ENCODE results near the gene DNAH17. TPM values are rescaled to one million over a fixed set of nuclear protein-coding genes. Genes with fewer than 3 reads are reported as not detected.

Gene DNAH17
- total RNA-seq, 2 donors from 2014 or later = 0.04 TPM; not detected in 1

- no peaks in the 10 kb centered on the region for H3K9me3 ChIP-seq
- H3K36me3 ChIP-seq = no peaks in the 10 kb centered on the region
- H3K4me3 ChIP-seq = no peak overlapping the region
- TF ChIP-seq CTCF (IDR thresholded peaks at IDR 0.05) = no peak
- H3K27ac ChIP-seq = no peak overlapping the region
- peaks cover 0 to 12% of the 10 kb centered on the region in 2 donors for H3K4me1 ChIP-seq
- H3K27me3 ChIP-seq = no peaks in the 10 kb centered on the region
- no peak for DNase-seq (ENCODE audit: low spot score)
Observed at GRCh38 chr17:78488867-78489634, 88.1 kb downstream of the DNAH17 start.

GRCh38 chr17:78488156-78488555 is 89.0 kb downstream of the DNAH17 start:
- Histone ChIP-seq H3K36me3 (no peaks in the 10 kb centered on the region), H3K27ac (no peak overlapping the region), H3K4me1 (peaks cover 0 to 12% of the 10 kb centered on the region in 2 donors), H3K27me3 (no peaks in the 10 kb centered on the region), H3K4me3 (no peak overlapping the region), H3K9me3 (no peaks in the 10 kb centered on the region)
- TF ChIP-seq CTCF (IDR thresholded peaks at IDR 0.05) = no peak
- DNase-seq (ENCODE audit: low spot score) = no peak

GRCh38 chr17:78486946-78487680 is 90.1 kb downstream of the DNAH17 start:
- Histone ChIP-seq H3K4me1 (peaks cover 0 to 12% of the 10 kb centered on the region in 2 donors), H3K36me3 (no peaks in the 10 kb centered on the region), H3K9me3 (no peaks in the 10 kb centered on the region), H3K27me3 (no peaks in the 10 kb centered on the region), H3K4me3 (no peak overlapping the region), H3K27ac (no peak overlapping the region)
- no peak for TF ChIP-seq CTCF (IDR thresholded peaks at IDR 0.05)
- no peak for DNase-seq (ENCODE audit: low spot score)

GRCh38 chr17:78486228-78486802 is 90.9 kb downstream of the DNAH17 start:
- H3K4me1 ChIP-seq = peaks cover 0 to 12% of the 10 kb centered on the region in 2 donors
- H3K27me3 ChIP-seq = no peaks in the 10 kb centered on the region
- no peak for TF ChIP-seq CTCF (IDR thresholded peaks at IDR 0.05)
- H3K9me3 ChIP-seq = no peaks in the 10 kb centered on the region
- no peak overlapping the region for H3K27ac ChIP-seq
- no peak overlapping the region for H3K4me3 ChIP-seq
- no peak for DNase-seq (ENCODE audit: low spot score)
- H3K36me3 ChIP-seq = no peaks in the 10 kb centered on the region

- H3K9me3 ChIP-seq = no peaks in the 10 kb centered on the region
- no peak overlapping the region for H3K4me3 ChIP-seq
- TF ChIP-seq CTCF (IDR thresholded peaks at IDR 0.05) = no peak
- peaks cover 0 to 12% of the 10 kb centered on the region in 2 donors for H3K4me1 ChIP-seq
- no peak overlapping the region for H3K27ac ChIP-seq
- no peaks in the 10 kb centered on the region for H3K36me3 ChIP-seq
- no peak for DNase-seq (ENCODE audit: low spot score)
- H3K27me3 ChIP-seq = no peaks in the 10 kb centered on the region
Observed at GRCh38 chr17:78485290-78486168, 91.7 kb downstream of the DNAH17 start.

Measured in right atrium auricular region (tissue), 2 donors.